Peyer's patch (tissue), 4 donors: ENCODE measurements around the gene SYT14.

Experiments used
- CTCF ChIP-seq, 6 experiments: fragments of 450-650 bp in 4 of 6; fragments of 200-600 bp in 2 of 6; sonication (generic) in 1 of 6; IDR thresholded peaks; one replicate each; pipeline ENCODE4 v1.5.1; 2017 to 2019; ENCODE audit warnings: antibody characterized with exemption in 6 of 6, mild to moderate bottlenecking in 3 of 6, moderate library complexity in 1 of 6
- POLR2A ChIP-seq, 2 donors: fragments of 450-650 bp; IDR thresholded peaks; one replicate each; pipeline ENCODE4 v1.5.1; 2017; ENCODE audit warnings: antibody characterized with exemption in 2 of 2, mild to moderate bottlenecking in 2 of 2, moderate library complexity in 2 of 2

- TF ChIP-seq CTCF (IDR thresholded peaks at IDR 0.05) (no peak), POLR2A (IDR thresholded peaks at IDR 0.05) (no peak)
These were observed 86.3 kb downstream of the SYT14 start for GRCh38 chr1:210024282-210024681.
